EH (cell line): ENCODE measurements around the gene SUCLG1.

ENCODE experiments used
- DNase-seq: peaks from one replicate; pipeline ENCODE4 v3.0.0-alpha.2; 2015; ENCODE audit warnings: low read depth

Gene SUCLG1

DNA sequence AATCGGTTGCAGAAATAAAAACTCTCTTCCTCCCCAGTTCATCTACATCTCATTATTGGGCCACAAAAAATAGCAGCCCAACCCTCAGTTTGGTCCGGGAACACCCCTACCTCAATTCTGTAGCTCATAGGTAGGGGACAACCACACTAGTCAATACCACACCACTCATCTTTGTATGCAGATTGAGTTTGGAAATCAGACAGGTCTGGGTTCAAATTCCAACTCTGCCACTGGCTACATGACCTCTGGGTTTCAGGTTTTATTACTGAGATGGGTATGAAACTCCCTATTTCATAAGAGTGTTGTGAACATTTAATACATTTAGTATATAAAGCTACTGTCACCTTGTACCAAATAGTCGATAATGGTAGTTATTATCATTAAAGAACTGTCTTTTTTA is 2.2 kb upstream of the SUCLG1 start:
- DNase-seq = no peak

DNA sequence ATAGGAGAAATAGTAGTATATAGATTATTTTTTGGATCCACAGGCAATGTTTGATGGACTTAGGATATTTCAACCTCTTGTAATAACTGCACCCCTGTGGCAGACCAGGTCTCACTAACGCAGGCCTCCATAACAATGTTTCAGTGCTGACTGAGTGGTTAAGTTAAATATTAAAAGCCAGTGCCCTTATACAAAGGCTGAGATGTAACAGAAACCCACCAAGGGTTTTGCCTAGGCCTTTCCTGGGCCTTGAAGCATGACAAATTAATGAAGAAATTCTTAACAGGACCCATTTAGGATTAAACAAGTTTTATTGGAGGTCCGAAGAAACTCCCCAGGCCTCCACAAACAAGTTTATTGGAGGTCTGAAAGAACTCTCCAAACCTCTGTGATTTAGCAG is 1.6 kb upstream of the SUCLG1 start:
- DNase-seq = no peak

DNA sequence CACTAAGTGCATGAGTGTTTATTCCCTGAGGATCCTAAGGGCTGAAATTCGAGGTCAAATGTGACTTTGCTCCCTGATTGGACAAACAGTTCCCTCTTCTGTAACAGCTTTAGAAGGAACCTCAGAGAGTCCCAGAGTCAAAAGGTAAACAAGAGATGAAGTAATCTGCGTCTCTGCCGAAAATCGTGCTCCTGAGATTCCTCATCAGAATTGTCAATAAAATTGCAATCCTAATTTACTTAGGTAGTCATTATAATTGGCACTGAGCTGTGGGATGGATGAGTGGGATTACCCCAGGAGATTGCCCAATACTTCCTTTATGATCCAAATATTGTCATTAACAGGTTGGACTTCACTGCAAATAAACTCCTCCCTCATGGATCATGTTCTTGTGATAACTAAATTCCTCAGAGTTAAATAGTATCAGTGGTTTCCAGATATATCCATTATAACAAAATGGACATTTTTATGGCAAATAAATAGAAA is 907 bp upstream of the SUCLG1 start:
- DNase-seq = no peak

DNA sequence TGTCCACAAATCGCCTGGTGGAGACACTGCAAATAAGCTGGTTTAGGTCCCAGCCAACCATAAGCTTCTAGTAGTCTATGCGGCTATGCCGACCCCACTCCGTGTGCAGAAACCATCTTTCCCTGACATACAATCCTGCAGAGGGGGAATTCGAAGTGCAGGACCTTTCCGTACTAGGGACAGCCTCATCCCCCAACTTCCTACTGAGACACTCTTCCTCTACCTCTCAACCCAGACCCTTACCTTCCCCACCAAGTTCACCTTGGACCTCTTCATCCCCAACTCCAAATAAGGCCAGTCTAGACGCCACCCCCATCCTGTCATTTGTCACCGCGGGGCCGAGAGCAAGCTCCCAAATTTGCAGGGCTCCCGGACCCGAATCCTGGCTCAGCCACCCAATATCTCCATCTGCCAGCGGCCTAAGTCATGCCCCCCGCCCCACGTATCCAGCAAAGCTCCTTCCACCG is 496 bp downstream of the SUCLG1 start:
- DNase-seq = peak; percentile 27

DNA sequence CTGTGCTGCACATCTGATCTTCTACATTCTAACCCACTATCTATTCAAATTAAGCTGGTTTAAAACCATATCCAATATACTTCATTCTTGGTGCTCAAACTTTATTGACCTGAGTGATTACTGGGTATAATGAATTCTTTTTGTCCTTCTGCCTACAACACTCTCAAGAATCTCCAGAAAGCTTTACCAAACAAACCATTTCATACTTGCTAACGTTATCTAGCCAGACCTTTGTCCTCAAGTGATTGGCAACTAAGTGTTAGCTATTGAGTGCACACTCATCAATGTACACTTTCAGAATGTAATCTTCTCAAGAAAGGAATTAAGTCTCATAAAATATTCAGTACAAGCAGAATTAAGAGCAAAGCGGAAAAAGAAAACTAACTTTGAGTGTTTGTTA is 1.4 kb downstream of the SUCLG1 start:
- no peak for DNase-seq

DNA sequence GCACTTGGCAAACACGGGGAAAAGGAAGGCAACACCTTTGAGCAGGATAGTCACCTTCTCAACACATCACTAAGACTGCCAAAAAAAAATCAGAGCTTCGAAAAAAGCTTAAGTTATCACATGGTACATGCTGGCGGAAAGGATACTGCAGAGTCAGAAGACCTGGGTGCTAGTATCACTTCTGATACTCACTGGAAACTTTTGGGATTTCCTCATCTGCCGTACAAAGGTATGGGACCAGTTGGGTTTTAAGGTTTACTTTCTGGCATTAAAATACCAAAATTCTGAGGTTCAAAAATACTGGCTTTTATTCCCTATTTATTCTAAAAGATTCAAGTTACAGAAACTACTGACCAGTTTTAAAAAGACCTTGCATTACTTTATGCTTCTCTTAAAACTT is 2.9 kb downstream of the SUCLG1 start:
- no peak for DNase-seq

DNA sequence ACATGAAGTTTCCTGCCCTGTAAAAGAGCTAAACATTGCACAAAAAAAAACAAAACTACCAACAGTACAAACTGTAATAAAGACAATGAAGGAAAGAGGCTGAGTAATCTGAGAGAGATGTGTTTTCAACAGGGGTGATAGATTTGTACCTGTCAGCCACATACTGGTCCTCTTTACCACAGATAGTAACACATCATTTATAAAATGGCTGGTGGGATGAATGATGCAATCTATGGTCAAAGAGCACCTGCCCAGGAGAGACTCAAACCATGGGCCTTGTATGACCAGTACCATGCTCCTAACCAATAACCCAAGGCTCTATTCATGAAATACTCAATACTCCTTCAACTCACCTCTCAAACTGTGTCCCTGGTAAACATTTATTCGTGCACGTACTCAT is 4.5 kb downstream of the SUCLG1 start:
- no peak for DNase-seq

DNA sequence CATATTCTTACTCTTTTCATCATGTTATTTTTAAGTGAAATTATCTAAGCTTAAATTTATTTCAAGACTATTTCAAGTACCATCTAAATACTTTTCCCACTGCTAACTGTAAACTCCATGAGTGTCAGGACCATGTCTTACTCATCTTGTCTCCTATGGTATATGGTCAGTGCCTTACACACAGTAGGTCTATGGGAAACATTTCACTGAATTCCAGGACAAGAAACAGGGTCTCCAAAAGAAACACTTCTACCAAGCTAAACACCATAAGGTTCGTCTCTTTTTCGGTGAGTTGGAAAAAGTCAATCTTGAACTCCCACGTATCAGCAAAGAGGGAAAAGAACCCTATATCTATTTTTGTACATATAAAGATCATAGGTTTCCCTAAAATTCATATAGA is 6.5 kb downstream of the SUCLG1 start:
- no peak for DNase-seq

DNA sequence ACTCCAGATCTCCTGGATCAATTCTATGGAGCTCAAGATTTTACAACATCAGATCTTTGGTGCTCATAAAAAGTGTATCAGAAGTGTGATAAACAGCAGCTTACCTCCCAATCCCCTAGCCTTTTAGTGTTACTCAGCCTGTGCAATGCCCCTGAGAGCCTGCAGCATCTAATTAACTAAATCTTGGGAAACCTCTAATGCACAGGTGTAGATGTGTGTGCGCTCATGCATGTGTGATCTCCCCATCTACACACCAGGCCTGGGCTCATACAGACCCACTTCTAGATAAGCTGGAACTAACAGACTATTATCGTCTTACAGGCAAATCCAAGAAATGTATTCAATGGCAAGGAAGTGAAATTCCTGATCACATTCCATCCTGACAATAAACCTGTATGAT is 7.5 kb downstream of the SUCLG1 start:
- no peak for DNase-seq

DNA sequence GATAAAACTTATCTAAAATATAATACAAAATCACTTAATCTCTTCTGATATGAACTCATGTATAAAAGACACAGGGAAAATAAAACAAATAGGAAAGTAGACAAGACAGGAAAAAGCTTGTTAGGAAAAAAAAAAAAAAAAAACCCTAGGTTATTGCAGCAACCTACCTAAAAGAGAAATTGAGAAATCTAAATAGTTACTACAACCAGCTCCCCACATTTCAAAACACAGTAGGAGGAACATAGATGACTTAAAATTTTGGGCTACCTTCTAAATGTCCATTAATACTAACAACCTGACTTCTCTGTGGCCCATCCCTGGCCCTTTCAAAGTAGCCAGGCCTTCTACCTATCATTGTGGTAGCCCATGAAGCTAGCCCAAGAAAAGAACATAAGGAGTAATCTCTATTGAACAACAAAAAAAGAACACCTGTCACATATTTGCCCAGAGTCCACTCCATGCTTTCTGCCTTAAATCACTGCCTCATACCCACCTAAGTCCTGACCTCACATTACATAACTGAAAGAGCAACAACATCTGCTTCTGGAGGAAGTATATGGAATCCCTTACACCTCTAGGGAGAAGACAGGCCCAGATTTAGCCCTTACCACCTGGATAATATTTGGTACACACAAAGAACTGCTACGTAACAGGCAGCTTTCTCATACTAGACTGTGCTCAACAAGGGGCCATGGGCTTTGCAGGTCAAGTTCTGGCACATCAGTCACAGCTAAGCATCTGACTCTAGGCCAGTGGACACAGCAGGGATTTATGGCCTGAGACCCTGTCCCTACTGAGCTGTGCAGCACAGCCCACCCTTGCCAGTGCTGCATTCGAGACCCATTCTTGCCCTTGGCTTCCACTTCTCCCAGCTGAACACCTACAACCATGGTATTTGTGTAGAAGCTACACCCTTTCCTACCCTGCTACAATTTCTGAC is 8.5 kb downstream of the SUCLG1 start:
- no peak for DNase-seq

DNA sequence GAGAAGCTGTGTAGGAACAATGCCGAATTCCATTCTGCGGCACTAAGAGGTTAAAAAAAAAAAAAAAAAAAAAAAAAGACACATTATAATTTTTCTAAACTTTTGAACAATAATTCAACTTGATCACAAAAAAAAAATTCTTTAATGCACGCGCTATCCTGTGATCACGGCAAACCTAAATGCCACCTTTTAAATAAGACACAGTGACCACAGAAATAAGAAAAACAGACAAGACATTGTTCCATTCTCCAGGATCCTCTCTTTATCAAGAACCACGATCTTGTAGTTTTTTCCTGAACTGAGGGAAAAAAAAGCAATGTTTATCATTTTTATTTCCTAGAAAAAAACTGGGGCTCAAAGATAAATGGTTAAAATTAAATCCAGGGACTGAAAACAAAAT is 9.4 kb downstream of the SUCLG1 start:
- DNase-seq = no peak

DNA sequence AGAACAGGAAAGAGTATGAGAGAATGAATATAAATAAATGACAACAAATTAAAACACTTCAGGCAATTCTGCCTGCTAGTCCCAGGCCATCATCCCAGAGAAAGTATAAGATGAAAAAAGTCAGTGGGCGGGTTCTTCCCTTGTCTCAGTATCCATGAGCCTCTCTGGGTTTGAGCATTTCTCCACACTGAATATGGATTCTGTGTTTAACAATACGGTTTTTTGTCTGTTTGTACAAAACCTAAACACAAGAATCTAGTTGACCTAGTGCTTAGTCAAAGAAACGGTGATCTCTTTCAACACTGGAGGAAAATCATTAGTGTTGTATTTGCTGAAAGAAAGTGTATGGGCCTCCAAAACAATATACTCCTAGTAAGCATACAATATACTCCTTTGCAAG is 10.0 kb downstream of the SUCLG1 start:
- DNase-seq = no peak

DNA sequence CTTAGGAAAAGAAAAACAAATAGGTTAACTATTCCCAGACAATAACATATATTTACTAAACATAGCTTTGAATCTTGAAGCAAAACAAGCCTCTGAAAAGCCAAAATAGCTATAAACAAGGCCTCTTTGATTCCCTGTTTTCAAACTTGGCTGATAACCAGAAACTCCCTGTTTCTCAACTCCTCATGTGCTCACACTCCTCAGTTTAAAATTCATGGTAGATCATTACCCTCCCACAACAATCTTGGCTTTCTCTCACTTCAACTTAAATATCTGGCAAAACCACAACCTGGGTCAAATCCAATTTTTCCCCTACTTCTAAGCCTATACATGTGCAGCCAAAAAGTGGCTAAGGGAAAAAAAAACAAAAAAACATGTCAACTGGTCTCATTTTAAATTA is 15.6 kb downstream of the SUCLG1 start:
- DNase-seq = peak; percentile 19

DNA sequence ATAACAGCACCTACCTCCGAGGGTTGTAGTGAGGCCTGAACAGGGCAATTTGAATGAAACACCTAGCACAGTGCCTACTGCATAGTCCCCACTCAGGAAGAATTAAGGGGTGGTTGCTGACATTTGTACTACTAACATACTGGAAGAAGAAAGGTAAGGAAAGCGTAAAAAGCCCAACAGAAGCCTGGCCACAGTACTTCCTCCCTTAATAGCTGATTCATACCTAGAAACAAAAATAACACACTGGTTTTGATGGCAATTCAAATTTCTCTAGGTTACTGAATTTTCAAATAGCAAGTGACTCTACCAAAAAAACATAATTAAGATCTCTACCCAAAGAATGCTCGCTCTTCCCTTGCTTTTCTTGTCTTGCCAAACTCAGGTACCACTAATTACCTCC is 16.2 kb downstream of the SUCLG1 start:
- DNase-seq = no peak

DNA sequence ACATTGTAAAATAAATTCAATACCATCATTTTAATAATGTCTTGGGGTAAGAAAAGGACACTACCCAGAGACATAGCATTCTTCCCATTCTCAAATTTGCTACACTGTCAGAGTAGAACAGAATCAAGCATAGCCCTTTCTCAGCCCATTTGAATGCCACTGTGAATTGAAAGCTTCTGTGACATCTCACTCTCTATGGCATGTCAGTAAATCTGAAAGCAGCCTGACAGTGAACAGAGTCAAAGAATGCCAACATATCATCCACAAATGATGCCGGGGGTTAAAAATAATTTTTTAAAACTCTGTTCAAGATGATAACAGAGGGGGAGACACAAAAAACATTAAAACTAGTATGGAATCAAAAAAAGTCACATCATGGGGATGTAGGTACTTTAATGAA is 17.6 kb downstream of the SUCLG1 start:
- no peak for DNase-seq

DNA sequence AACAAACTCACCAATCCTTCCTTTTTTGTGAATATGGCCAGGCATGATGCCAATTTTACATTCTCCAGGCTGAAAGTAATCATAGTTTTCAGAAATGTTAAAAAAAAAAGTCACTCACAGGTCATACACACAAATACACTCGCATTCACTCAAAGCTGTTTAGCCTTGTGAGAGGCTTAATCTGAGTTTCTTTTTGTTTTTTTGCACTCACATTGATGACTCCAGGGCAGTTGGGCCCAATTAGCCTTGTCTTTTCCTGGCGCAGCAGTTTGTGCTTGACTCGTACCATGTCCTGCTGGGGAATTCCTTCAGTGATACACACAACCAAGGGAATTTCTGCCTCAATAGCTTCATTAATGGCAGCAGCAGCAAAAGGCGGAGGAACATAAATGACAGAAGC is 18.0 kb downstream of the SUCLG1 start:
- no peak for DNase-seq

DNA sequence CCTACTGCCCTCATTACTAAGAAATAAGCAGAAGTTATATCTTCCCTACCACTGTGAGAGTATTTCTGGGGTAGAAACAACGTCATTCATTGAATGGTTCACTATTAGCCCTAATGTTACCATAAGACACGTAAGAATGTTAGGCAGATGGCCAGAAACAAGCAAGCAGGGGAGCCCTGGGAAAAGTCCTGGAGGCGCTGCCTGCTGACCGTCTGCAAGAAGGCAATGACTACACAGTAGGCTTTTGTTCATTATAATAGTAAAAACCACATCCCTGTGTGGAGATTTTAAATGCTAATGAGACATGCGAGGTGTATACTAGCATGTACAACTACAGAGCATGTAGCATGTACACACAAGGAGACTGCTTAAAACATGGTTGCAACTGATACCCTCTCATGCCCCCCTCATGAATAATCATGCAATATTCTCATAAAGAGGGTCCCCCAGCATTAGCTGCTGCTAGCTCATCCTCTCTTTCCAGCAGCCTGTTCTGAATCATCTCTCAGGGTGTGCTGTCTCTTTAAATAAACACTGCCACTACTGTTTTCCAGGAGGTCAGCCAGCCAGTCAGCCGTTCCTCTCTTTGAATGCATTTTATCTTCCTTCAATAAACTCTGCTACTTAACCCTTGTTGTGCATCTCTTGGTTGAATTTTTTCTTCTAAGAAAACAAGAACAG is 23.6 kb downstream of the SUCLG1 start:
- peak; percentile 70 for DNase-seq

DNA sequence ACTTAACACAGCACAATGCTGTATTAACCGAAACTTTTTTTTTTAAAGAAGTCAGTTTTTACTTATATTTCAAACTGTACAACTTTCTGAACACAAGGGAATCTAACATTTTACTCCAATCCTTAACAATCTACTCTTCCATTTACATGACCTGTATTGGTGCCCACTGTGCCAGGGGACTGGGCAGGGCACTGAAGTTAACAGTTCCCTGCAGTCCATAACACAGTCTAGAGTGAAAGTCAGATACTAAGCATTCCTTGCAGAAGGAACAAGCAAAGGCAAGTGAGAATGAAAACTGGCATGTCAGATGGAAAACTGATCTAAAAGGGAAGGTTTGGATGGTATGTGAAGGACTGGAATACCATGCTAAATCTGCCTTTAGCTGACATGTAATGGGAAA is 29.8 kb downstream of the SUCLG1 start:
- no peak for DNase-seq

DNA sequence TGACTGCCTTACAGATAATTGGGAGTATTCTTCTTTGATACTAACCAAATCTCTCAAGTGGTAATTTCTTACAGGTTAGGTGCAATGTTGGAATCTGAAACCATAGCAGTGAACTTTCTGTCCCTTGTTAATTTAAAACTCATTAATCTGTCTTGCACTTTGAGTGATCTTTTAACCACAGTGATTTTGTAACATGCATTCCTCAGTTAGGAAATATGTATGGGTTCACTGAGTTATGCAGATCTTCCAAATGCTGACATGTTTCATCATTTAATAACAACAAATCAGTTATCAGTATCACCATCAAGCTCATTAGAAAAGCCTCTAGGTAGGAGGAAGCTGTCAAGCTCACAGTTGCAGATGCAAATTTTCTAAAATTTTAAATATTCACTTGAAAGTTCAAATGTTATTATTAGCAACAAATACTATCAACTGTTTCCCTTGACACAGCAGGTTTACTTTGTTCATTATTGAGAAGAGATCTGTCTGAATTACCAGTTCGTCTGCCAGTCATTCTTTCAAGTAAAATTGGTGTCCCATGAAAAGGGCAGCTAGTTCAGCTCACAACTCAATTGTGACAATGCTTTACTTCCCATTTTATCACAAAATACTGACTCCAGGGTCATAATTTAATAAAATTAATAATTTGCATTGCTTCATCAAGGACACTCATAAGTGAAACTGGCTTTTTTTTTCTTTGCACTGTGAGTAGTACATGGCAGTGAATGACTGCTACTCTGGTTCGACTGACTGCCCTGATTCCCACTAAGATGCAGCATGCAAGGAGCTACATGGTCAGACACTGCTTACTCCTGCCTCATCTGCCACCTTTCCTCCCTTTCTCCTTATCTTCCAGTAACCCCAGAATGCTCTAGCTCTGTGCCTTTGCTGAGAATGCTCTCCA is 31.6 kb downstream of the SUCLG1 start:
- DNase-seq = peak; percentile 65

DNA sequence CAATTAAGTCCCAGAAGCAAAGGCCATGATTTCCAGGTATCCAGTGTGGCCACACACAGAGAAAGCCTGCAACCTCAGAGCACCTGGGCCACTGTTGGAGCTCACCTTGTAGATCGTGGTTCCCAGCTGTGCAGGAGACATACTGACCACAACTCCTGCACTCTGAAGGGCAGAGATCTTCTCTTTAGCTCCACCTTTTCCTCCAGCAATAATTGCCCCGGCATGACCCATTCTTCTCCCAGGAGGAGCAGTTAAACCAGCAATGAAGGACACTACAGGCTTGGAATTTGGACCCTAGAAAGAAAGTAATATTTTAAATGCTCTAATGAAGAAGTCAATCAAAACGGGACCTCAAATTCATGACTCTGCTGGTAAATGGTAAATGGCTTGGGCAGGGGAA is 33.8 kb downstream of the SUCLG1 start:
- DNase-seq = no peak

DNA sequence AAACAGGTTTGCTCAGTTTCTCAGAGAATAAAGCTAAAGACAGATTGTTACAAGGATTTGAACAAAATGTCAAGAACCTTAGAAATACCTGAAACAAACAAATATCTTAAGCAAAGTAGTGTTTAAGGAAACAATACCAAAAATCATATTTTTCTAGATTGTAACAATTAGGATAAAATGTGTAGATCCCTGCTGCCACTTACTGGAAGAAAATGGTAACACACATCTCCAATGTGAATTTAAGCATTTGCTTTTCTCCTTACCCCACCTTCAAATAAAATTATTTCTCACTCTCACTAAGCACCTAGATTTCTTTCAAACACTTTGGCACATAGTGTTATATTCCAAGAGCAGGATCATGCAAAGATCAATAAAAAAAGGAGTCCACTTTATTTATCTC is 34.9 kb downstream of the SUCLG1 start:
- peak; percentile 25 for DNase-seq

DNA sequence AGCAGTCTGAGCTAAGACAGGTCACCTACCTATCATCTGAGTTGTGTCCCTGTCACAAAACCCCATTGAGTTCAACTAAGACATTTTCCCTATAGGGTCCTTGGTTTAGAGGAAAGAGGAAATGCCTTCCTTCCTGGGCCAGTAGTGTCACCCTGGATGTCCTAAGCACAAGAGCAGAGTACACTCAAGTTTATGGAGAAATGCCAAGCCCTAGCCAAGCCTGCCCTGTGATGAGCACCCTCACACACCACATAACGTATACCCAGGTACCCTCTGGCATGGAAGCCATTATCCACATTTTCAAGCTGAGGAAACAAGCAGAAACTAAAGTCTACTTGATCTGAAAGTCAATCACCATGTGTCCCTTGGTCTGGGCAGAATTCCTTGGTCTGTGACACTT is 37.3 kb downstream of the SUCLG1 start:
- no peak for DNase-seq
